B cell (primary cell): ENCODE results near the gene OTX2. TPM values are rescaled to one million over a fixed set of nuclear protein-coding genes. Genes with fewer than 3 reads are reported as not detected.

Experiments
- ATAC-seq: fragments of 200-7000 bp; cut with Tn5 transposase; one replicate; pipeline ENCODE4 v1.10.0; 2021; ENCODE audit warnings: low read depth, mild to moderate bottlenecking, moderate number of reproducible peaks, moderate library complexity
- CTCF ChIA-PET: fragments of 350-600 bp; sonication (Branson Sonifier 250); formaldehyde crosslinking; loops from one replicate; lab custom pipeline; 2021; ENCODE audit warnings: antibody characterized with exemption, inconsistent platforms; lab: Charles Lee
- POLR2A ChIA-PET: fragments of 350-600 bp; sonication (Branson Sonifier 250); formaldehyde crosslinking; loops from one replicate; lab custom pipeline; 2021; ENCODE audit warnings: antibody characterized with exemption; lab: Charles Lee
- DNase-seq: peaks from one replicate; pipeline ENCODE4 v3.0.0; 2013
- H2AFZ ChIP-seq: 2 replicates; pipeline ENCODE4 v1.6.1; 2012; ENCODE audit warnings: mild to moderate bottlenecking, low read depth, low read length; ENCODE audit not compliant: insufficient read depth, poor library complexity, severe bottlenecking
- H3K27ac ChIP-seq, 2 donors: 1 replicate in 1 of 2; 2 replicates in 1 of 2; pipeline ENCODE4 v1.5.1; 2012 to 2013; ENCODE audit warnings: low read length in 2 of 2, mild to moderate bottlenecking in 2 of 2, moderate library complexity in 1 of 2
- H3K27me3 ChIP-seq, 4 experiments: fragments of 200-600 bp in 1 of 4; sonication (generic) in 1 of 4; replicated peaks in 1 of 4; 1 replicate in 2 of 4; 2 replicates in 2 of 4; pipeline versions ENCODE4 v1.6.1 to v1.7.0; 2013 to 2016; ENCODE audit warnings: low read length in 3 of 4, mild to moderate bottlenecking in 2 of 4, mixed read lengths in 1 of 4, moderate library complexity in 1 of 4; ENCODE audit not compliant: insufficient read depth in 4 of 4, control insufficient read depth in 3 of 4; ENCODE audit errors: control extremely low read depth in 1 of 4
- H3K36me3 ChIP-seq, 2 experiments: replicated peaks in 1 of 2; 1 replicate in 1 of 2; 2 replicates in 1 of 2; pipeline versions ENCODE4 v1.6.1 to v1.7.1; 2013; ENCODE audit warnings: low read length in 1 of 2; ENCODE audit not compliant: insufficient read depth in 2 of 2, control insufficient read depth in 1 of 2; ENCODE audit errors: control extremely low read depth in 1 of 2, extremely low read depth in 1 of 2
- H3K4me1 ChIP-seq, 2 donors: fragments of 200-600 bp in 1 of 2; sonication (generic) in 1 of 2; 1 replicate in 1 of 2; 2 replicates in 1 of 2; pipeline versions ENCODE4 v1.5.1 to v1.6.1; 2013 to 2017; ENCODE audit warnings: low read length in 2 of 2; ENCODE audit not compliant: control insufficient read depth in 2 of 2, insufficient read depth in 2 of 2
- H3K4me2 ChIP-seq: replicated peaks from 2 replicates; pipeline ENCODE3; 2012; ENCODE audit warnings: mild to moderate bottlenecking, low read depth, low read length; ENCODE audit not compliant: poor library complexity, severe bottlenecking
- H3K4me3 ChIP-seq, 5 experiments: fragments of 200-600 bp in 1 of 5; sonication (generic) in 1 of 5; 1 replicate in 3 of 5; 2 replicates in 2 of 5; pipeline versions ENCODE4 v1.5.1 to v1.7.0; 2011 to 2016; ENCODE audit warnings: low read length in 4 of 5, mild to moderate bottlenecking in 4 of 5, low read depth in 2 of 5, control low read depth in 1 of 5, moderate library complexity in 1 of 5; ENCODE audit not compliant: insufficient read depth in 1 of 5; ENCODE audit errors: control extremely low read depth in 1 of 5, extremely low read depth in 1 of 5
- H3K79me2 ChIP-seq: fragments of 200-600 bp; sonication (generic); one replicate; pipeline ENCODE4 v1.6.0; 2016; ENCODE audit warnings: low read length; ENCODE audit not compliant: control insufficient read depth, insufficient read depth
- H3K9ac ChIP-seq: fragments of 200-600 bp; sonication (generic); 2 replicates; pipeline ENCODE4 v1.6.1; 2017; ENCODE audit warnings: mild to moderate bottlenecking, low read length, moderate library complexity
- H3K9me3 ChIP-seq, 3 donors: one replicate each; pipeline versions ENCODE4 v1.6.1 to v1.7.1; 2013; ENCODE audit warnings: low read length in 2 of 3; ENCODE audit not compliant: control insufficient read depth in 2 of 3, insufficient read depth in 1 of 3; ENCODE audit errors: control extremely low read depth in 1 of 3
- H4K20me1 ChIP-seq: 2 replicates; pipeline ENCODE4 v1.6.0; 2012; ENCODE audit warnings: mild to moderate bottlenecking, low read length; ENCODE audit not compliant: insufficient read depth, control insufficient read depth, poor library complexity, severe bottlenecking
- H3K27ac Mint-ChIP-seq: one replicate; pipeline ENCODE4 v1.8.0; 2021; ENCODE audit warnings: mixed read lengths
- H3K27me3 Mint-ChIP-seq: one replicate; pipeline ENCODE4 v1.8.0; 2021; ENCODE audit warnings: mixed read lengths
- H3K4me1 Mint-ChIP-seq: one replicate; pipeline ENCODE4 v1.8.0; 2021; ENCODE audit warnings: mixed read lengths
- H3K4me3 Mint-ChIP-seq: one replicate; pipeline ENCODE4 v1.8.0; 2021; ENCODE audit warnings: mixed read lengths
- H3K9me3 Mint-ChIP-seq: one replicate; pipeline ENCODE4 v1.8.0; 2022; ENCODE audit warnings: mixed read lengths; ENCODE audit not compliant: insufficient read depth
- EZH2 ChIP-seq: IDR thresholded peaks from 2 replicates; pipeline ENCODE4 v1.6.1; 2012; ENCODE audit warnings: borderline replicate concordance, low read depth, mild to moderate bottlenecking, moderate library complexity, low read length; ENCODE audit not compliant: insufficient read depth, poor library complexity, severe bottlenecking
- WGBS: methylation state at CpG from one replicate; pipeline ENCODE4 v1.1.5; 2013; ENCODE audit warnings: missing lambda C conversion rate; ENCODE audit not compliant: insufficient coverage; 5-methylcytosine and 5-hydroxymethylcytosine counted together
- intact Hi-C: fragments of 100-400 bp; cut with micrococcal nuclease; formaldehyde crosslinking; loops from one replicate; pipeline ENCODE4 v1.10.0; 2022
- polyA plus RNA-seq: library from polyadenylated mRNA; depleted of rRNA; stranded (reverse); fragments of >200 nt; gene quantifications from 2 replicates; pipeline ENCODE4 v1.2.3, GENCODE V29; 2012
- total RNA-seq, 2 donors: library from RNA; stranded (reverse); fragments of 120-200 nt in 1 of 2; gene quantifications; 1 replicate in 1 of 2; 2 replicates in 1 of 2; pipeline versions ENCODE4 v1.2.3 to v1.2.4, GENCODE V29; 2013 to 2022
- TF ChIP-seq, protein P1 (sequence below): fragments of 200-600 bp; IDR thresholded peaks from one replicate; pipeline ENCODE4 v1.8.0; 2022; ENCODE audit warnings: antibody characterized with exemption, mild to moderate bottlenecking

OTX2 gene
- total and polyA plus RNA-seq, 2 donors (not counting 1 experiment from before 2014, with no cell fraction given): not detected

DNA sequence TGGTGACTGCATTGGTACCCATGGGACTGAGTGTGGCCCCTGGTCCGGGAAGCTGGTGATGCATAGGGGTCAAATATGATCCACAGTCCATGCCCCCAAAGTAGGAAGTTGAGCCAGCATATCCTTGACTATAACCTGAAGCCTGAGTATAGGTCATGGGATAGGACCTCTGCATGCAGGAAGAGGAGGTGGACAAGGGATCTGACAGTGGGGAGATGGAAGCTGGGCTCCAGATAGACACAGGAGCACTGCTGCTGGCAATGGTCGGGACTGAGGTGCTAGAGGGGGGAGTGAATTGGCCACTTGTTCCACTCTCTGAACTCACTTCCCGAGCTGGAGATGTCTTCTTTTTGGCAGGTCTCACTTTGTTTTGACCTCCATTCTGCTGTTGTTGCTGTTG is 8.4 kb downstream of the OTX2 start:
- Histone ChIP-seq H3K4me2 (no peak overlapping the region), H3K79me2 (no peaks in the 10 kb centered on the region), H3K9ac (no peak overlapping the region), H3K4me3 (no peak overlapping the region), H4K20me1 (no peaks in the 10 kb centered on the region), H3K27ac (no peak overlapping the region), H3K4me1 (peaks cover 3 to 11% of the 10 kb centered on the region in 2 donors), H3K27me3 (peaks cover 0 to 78% (median 66%) of the 10 kb centered on the region in 4 experiments), H2AFZ (no peak overlapping the region), H3K9me3 (peaks cover 0 to 21% (median 0%) of the 10 kb centered on the region in 3 donors), H3K36me3 (no peaks in the 10 kb centered on the region)
- WGBS: 88% methylated on average over 2 of the region's 3 CpGs
- POLR2A ChIA-PET: no interaction called here
- TF ChIP-seq, protein P1, sequence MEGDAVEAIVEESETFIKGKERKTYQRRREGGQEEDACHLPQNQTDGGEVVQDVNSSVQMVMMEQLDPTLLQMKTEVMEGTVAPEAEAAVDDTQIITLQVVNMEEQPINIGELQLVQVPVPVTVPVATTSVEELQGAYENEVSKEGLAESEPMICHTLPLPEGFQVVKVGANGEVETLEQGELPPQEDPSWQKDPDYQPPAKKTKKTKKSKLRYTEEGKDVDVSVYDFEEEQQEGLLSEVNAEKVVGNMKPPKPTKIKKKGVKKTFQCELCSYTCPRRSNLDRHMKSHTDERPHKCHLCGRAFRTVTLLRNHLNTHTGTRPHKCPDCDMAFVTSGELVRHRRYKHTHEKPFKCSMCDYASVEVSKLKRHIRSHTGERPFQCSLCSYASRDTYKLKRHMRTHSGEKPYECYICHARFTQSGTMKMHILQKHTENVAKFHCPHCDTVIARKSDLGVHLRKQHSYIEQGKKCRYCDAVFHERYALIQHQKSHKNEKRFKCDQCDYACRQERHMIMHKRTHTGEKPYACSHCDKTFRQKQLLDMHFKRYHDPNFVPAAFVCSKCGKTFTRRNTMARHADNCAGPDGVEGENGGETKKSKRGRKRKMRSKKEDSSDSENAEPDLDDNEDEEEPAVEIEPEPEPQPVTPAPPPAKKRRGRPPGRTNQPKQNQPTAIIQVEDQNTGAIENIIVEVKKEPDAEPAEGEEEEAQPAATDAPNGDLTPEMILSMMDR: no peak
- no peak for TF ChIP-seq EZH2
- Mint-ChIP-seq H3K4me3 (no peak overlapping the region), H3K27me3 (peaks cover 72% of the 10 kb centered on the region), H3K4me1 (peaks cover 8% of the 10 kb centered on the region), H3K27ac (no peak overlapping the region), H3K9me3 (peaks cover 4% of the 10 kb centered on the region)
- intact Hi-C loops: no loop called here
- ATAC-seq: no peak
- CTCF ChIA-PET: no interaction called here
- DNase-seq: no peak

DNA sequence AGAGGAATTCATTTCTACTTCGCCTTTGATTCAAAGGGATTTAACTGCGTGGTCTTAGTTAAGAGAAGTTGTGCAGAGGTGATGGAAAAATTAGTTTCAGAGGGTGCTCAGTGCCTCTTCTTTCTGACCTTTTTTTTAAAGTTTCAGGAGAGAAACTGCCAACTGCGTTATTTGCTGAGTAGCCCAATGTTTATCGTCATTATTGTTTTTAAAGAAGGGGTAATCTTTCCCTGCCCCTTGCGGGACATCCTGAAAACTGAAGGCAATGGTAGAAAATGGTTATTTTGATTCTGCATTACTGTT is 11.0 kb downstream of the OTX2 start:
- Mint-ChIP-seq H3K4me1 (peaks cover 10% of the 10 kb centered on the region), H3K27me3 (peaks cover 65% of the 10 kb centered on the region), H3K27ac (no peak overlapping the region), H3K4me3 (no peak overlapping the region), H3K9me3 (no peaks in the 10 kb centered on the region)
- Histone ChIP-seq H3K4me1 (peaks cover 3 to 11% of the 10 kb centered on the region in 2 donors), H3K9me3 (peaks cover 0 to 23% (median 0%) of the 10 kb centered on the region in 3 donors), H3K27me3 (peaks cover 0 to 84% (median 65%) of the 10 kb centered on the region in 4 experiments), H3K36me3 (no peaks in the 10 kb centered on the region), H3K4me2 (no peak overlapping the region), H3K27ac (no peak overlapping the region), H3K9ac (no peak overlapping the region), H2AFZ (no peak overlapping the region), H3K79me2 (no peaks in the 10 kb centered on the region), H4K20me1 (no peaks in the 10 kb centered on the region), H3K4me3 (no peak overlapping the region)
- ATAC-seq: no peak
- DNase-seq: no peak
- intact Hi-C loops: no loop called here
- CTCF ChIA-PET: no interaction called here
- POLR2A ChIA-PET: no interaction called here
- TF ChIP-seq, protein P1: no peak
- 23% methylated on average over 3 of the region's 5 CpGs for WGBS
